ENCODE data around the gene MRPS26. TPM values are rescaled to one million over a fixed set of nuclear protein-coding genes. Genes with fewer than 3 reads are reported as not detected.

MRPS26 gene
- total RNA-seq, 1 donor from 2014 or later = 27.3 TPM

GRCh38 chr20:3067139-3068014 is 21.5 kb downstream of the MRPS26 start:
- Histone ChIP-seq H3K27ac (ENCODE audit: low read depth, low read length) (no peak overlapping the region), H3K9ac (ENCODE audit: low read length) (no peak overlapping the region), H3K4me3 (ENCODE audit: insufficient read depth, low read depth, low read length) (no peak overlapping the region), H3K4me2 (ENCODE audit: low read length) (no peak overlapping the region), H3K9me3 (ENCODE audit: insufficient read depth, low read depth, low read length) (no peaks in the 10 kb centered on the region), H4K20me1 (ENCODE audit: insufficient read depth, low read length) (no peaks in the 10 kb centered on the region), H3K79me2 (ENCODE audit: insufficient read depth, low read length) (no peaks in the 10 kb centered on the region), H3K36me3 (ENCODE audit: insufficient read depth, low read length) (no peaks in the 10 kb centered on the region), H2AFZ (ENCODE audit: low read depth, low read length) (no peak overlapping the region), H3K27me3 (ENCODE audit: insufficient read depth, low read length) (peaks cover 6% of the 10 kb centered on the region), H3K4me1 (ENCODE audit: insufficient read depth, low read length) (peaks cover 2% of the 10 kb centered on the region)
- Mint-ChIP-seq H3K4me3 (ENCODE audit: unreplicated experiment) (no peak overlapping the region), H3K36me3 (ENCODE audit: low read depth, unreplicated experiment) (no peaks in the 10 kb centered on the region), H3K27ac (ENCODE audit: unreplicated experiment) (no peak overlapping the region), H3K9me3 (ENCODE audit: unreplicated experiment) (no peaks in the 10 kb centered on the region), H3K27me3 (ENCODE audit: low read depth, unreplicated experiment) (peaks cover 17% of the 10 kb centered on the region), H3K4me1 (ENCODE audit: low read depth, unreplicated experiment) (peaks cover 10% of the 10 kb centered on the region)
- FAIRE-seq (no peak), DNase-seq (ENCODE audit: low read depth) (no peak)
- TF ChIP-seq CTCF (IDR thresholded peaks at IDR 0.05; ENCODE audit: insufficient read depth, low read depth, low read length) (no peak), EZH2 (IDR thresholded peaks at IDR 0.05; ENCODE audit: insufficient read depth, low read length) (no peak)

GRCh38 chr20:3068075-3068474 is 22.2 kb downstream of the MRPS26 start:
- no peaks in the 10 kb centered on the region for H4K20me1 ChIP-seq (ENCODE audit: insufficient read depth, low read length)
- no peak overlapping the region for H3K4me2 ChIP-seq (ENCODE audit: low read length)
- Mint-ChIP-seq H3K36me3 (ENCODE audit: low read depth, unreplicated experiment) (no peaks in the 10 kb centered on the region), H3K9me3 (ENCODE audit: unreplicated experiment) (no peaks in the 10 kb centered on the region), H3K4me1 (ENCODE audit: low read depth, unreplicated experiment) (peaks cover 10% of the 10 kb centered on the region), H3K27ac (ENCODE audit: unreplicated experiment) (no peak overlapping the region), H3K27me3 (ENCODE audit: low read depth, unreplicated experiment) (peaks cover 21% of the 10 kb centered on the region), H3K4me3 (ENCODE audit: unreplicated experiment) (no peak overlapping the region)
- no peak for DNase-seq (ENCODE audit: low read depth)
- peaks cover 2% of the 10 kb centered on the region for H3K4me1 ChIP-seq (ENCODE audit: insufficient read depth, low read length)
- H3K9ac ChIP-seq (ENCODE audit: low read length) = no peak overlapping the region
- H3K27me3 ChIP-seq (ENCODE audit: insufficient read depth, low read length) = peaks cover 13% of the 10 kb centered on the region
- no peak for TF ChIP-seq EZH2 (IDR thresholded peaks at IDR 0.05; ENCODE audit: insufficient read depth, low read length)
- no peak for TF ChIP-seq CTCF (IDR thresholded peaks at IDR 0.05; ENCODE audit: insufficient read depth, low read depth, low read length)
- no peak overlapping the region for H2AFZ ChIP-seq (ENCODE audit: low read depth, low read length)
- no peaks in the 10 kb centered on the region for H3K36me3 ChIP-seq (ENCODE audit: insufficient read depth, low read length)
- H3K9me3 ChIP-seq (ENCODE audit: insufficient read depth, low read depth, low read length) = no peaks in the 10 kb centered on the region
- H3K79me2 ChIP-seq (ENCODE audit: insufficient read depth, low read length) = no peaks in the 10 kb centered on the region
- H3K4me3 ChIP-seq (ENCODE audit: insufficient read depth, low read depth, low read length) = no peak overlapping the region
- FAIRE-seq = no peak
- no peak overlapping the region for H3K27ac ChIP-seq (ENCODE audit: low read depth, low read length)
